NCI-H187 (cell line): ENCODE measurements around the gene SPATA17.

Experiments
- DNase-seq, 2 experiments: peaks; one replicate each; lab custom pipeline; 2025; lab: John Stamatoyannopoulos, UW

The SPATA17 gene

DNA sequence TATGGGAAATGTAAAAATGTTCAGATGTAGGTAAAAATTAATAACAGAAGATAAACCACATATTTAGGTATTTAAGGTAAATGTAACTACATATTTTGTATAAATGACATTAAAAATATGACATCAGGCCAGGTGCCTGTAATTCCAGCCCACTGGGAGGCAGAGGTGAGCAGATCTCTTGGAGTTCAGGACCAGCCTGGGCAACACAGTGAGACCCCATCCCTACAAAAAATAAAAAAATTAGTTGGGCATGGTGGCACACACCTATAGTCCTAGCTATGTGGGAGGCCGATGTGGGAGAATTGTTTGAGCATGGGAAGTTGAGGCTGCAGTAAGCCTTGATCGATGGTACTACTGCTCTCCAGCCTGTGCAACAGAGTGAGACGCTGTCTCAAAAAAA is 216.5 kb downstream of the SPATA17 start:
- no peak for DNase-seq

DNA sequence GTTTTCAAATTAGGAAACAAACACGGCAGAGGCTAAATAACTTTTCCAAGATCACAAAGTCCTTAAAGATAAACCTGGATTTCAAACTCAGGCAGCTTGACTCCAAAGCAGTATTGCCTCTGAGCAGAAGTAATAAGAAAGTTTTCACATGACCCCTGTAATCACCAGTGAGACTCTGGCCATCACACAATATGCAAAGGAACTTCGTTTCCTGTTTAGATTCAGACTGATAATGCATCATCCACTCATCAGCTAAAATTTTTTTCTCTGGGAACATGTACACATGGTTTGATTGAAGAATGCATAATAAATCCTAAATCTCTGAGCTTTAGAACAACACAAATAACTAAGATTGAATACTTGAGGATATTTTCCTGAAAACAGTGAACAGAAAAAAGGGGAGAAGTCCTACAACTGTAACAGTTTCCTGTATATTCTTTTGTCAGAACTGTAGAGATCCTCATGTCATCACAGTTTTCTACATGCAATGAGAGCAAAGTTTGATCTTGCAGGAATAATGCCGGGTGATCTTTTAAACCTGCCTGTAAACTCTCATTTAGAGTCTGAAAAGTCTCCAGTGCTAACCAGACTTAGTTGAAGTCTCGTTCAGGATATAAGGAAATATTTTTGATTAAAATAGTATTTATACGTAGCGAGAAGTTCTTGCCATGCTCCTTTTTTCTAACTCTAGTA is 225.3 kb downstream of the SPATA17 start:
- DNase-seq = no peak

DNA sequence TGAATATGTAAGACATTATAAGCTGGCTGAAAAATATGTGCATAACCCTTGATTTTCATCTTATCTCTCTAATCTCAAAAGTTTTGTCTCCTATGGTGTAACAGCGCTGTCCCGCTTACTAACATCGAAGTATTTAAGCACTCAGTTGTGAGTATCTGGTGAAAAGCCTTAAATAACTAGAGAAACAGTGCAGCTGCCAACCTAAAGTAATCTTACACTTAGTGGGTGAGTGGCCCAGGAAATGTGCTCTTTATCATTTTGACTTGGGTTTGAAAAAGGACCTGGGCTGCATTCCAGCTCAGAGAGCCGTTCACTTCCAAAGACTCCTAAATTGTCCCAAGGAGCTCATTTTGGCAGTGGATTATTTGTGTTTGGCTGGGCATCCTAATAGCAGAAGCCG is 225.9 kb downstream of the SPATA17 start:
- no peak for DNase-seq

DNA sequence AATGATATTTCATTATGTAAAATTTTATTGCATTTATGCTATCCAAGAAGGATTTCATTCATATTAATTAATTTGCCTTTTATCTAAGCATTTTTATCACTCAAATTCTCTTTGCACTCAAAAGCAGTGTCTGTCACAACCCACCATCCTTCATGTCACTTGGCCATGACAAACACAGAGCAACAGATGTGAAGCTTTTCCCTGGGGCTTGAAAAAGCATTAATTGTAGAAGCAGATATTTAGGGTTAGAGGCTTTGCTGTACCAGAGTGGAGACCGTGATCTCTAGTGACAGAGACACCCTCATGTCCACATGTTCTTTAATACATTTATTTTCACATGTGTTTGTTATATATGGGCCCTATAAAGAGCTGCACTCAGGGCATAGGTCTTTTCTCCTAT is 230.5 kb downstream of the SPATA17 start:
- DNase-seq = no peak

DNA sequence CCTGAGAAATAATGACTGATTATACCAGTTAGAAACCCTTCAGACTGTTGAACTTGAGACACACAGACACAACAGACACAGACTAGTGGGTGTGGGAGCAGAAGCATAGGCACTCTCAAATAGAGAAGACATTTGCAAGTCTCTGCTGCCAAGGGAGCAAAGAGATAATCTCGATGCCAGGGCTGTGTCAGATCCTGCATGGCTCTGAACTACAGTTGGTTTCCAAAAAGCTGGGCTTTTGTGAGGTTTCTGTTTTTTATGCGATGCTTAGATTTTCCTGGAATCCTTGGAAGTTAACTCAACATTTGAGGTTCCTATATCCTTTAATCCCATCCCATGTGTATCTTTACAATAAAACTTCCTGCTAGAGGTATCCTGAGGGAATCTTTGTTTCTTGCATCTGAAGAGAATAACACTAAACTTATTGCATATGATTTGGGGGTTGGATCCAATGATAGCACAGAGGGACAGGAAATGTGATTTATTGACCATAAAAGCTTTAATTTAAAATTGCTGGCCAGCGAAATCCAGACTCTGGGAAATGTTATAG is 236.4 kb downstream of the SPATA17 start:
- DNase-seq = no peak

DNA sequence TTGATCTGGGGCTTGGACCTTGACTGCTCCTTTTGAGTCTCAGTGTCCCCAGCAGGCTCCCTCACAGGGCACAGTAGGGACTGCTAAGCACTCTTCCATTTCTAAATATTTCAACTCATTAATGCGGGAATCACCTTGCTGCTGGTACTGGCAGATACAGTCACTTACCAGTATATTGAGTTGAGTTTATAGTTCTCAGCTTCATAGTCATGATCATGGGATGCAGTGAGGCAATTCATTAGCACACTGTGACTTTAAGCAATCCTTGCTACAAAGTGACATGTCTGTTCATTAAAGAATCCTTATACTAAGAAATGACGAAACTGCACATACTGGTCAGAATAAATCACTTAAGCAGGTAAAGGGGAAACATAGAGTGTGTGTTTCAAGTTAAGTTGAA is 240.8 kb downstream of the SPATA17 start:
- DNase-seq = no peak

DNA sequence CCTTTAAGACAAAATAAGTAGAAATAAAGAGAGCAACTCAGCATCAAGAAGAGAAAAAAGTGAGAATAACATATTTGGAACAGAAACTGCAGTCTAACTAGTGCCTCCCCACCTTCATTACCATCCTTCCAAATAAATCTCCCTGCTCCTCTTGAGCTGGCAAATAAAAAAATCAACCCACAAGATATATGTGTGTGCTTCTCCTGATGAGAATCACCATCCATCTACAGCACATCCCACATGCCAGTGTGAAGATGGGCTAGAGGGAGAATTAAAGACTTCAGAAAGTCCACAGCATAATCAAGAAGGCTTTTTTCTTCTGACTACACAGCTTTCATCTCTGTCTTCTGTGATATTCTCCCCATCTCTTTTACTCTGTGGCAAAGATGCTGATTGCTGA is 244.1 kb downstream of the SPATA17 start:
- DNase-seq = no peak

DNA sequence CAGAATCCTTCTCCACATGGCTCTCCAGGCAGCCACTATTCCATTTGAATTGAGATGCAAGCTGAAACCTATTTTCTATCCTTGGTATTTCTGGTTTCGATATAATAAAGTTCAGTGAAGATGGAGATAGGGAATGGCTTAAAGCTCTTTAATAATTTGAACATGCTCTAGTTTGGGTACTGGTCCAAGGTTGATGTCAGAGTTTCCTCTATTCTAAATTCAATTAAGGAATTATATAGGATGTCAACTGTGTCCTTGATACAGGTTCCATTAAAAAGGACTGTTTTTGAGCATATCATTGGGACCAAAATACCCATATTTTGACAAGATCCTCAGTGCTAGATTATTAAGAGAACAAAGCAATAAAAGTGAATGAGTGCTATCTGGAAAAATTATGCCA is 245.3 kb downstream of the SPATA17 start:
- no peak for DNase-seq

DNA sequence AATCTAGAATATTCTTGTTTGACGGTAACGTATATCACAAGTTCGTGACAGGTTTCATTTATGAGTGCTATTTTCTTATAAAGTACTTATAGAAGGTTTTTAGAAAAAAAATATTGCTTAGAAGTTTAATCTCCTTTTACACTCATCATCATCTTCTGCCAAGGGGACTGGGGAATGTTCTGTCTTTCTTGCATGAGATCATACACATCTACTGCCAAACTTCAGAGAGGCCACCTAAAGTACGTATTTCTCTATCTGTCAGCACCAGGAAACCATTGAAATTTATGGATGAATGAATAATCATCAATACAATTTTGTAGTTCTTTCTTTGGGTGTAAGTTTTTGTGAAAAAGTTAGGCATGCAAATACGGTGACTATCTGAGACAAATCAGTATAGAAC is 245.8 kb downstream of the SPATA17 start:
- DNase-seq = no peak

DNA sequence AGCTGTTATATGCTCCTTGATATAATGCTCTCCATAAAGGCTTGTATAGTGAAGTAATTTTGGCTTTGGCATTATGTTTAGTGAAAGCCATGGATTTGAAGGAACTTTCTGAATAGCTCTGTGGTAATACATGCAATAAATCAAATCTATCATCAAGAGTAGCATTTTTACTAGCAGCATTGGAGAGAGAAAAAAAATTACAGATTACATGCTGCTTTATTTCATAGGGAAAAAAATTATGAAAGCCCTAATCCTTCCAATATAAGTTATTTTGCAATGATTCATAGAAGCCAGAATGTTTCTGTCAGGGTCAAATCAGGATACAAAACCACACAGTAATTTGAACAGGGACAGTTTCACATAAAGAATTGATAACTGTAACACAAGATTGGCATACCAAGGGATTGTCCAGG is 250.0 kb downstream of the SPATA17 start:
- no peak for DNase-seq

DNA sequence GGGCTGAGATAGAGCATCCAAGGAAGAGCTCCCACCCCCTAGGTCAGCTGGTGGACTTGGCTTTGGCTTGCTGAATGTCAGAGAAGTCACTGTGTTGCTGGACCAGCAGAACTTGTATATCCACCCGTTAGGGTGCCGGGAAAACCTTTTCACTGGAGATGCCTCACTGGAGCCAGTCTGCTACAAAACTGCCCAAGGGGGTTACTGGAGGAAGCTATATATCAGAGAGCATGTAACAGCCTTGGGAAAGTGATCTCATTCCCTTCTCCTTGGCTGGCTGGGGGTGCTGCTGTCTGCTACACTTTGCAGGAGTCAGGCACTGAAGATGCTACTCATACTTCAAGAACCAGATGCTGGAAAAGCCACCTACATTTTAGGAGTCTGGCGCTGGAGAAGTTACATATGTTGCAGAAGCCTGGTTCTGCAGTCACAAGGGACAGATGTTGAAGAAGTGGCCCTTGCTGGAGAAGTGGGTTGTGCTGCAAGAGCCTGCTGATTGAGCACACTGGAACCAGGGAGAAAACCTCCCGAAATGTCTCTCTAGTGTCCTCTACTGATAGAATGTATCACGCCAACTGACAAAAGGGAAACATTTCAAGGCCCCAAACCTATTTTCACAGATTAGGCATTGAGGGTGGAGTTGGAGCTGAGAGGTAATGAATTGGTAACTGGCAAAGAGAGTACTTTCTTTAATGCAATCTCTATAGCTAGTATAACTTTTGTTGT is 250.6 kb downstream of the SPATA17 start:
- DNase-seq = no peak

DNA sequence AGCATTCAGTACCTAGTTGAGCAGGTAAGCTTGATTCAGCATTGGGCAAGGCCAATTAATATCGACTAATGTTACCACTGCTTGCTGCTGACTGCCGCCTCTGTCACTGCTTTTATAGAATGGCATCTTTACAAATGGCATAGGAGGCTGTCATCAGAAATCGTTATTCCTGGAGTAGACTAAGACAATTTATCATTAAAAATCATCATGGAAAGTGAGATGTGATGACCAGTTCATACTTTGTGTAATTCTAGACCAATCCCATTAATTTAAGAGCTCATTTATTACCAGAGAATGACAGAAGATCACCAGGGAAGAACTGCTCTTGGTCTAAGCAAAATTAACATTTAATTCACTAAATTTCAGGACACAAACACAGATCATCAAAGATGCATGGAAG is 254.0 kb downstream of the SPATA17 start:
- no peak for DNase-seq

DNA sequence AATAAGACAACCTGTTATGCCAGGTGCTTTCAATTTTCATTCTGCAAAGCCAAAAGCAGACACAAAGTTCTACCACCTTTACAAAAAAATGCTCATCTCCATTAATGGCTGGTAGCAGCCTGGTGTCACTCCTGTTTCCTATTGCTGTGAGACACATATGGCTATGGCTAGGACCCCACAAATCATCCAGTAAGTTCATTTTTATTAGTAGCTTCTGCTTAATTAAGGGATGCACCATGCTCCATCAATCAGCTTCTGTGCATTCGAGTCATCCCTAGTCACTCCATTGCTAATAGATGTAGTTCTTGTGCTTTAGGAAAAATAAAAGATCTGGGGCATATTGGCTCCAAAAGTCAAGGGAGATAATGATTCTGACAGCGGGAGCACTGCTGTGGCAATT is 257.2 kb downstream of the SPATA17 start:
- no peak for DNase-seq

DNA sequence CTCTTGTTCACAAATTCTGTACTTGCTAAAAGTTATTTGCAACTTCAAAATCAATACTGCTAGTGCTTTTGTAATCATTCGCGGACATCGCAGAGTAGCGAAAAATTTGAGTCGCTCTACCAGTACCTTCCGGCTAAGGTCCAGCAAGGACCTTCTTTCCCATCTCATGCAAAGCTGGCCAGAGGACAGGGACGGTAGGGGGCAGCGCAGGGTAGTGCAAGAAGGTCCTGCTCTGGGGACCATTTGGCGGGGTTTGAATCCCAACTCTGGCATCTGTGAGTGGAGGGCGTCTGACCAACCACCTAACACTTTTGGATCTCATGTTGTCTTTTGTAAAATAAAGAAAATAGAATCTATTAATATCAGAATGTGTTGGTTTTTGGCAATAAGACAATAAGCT is 258.3 kb downstream of the SPATA17 start:
- no peak for DNase-seq

DNA sequence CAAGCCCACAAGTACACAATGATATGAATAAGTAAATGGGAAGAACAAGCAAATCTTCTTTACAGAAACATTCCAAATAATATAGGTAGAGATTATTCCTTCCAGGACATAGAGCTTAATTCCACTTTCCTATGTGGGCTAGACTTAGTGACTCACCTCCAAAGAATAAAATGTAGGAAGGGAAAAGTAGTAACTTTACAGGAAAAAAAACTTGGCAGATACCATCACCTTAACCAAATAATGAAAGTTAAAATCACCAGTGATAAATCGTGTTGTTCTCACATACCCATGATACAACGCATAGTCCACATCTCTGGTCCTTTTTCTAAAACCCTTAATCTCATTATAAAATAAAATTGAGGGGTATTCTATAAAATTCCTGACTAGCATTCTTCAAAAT is 260.8 kb downstream of the SPATA17 start:
- no peak for DNase-seq

DNA sequence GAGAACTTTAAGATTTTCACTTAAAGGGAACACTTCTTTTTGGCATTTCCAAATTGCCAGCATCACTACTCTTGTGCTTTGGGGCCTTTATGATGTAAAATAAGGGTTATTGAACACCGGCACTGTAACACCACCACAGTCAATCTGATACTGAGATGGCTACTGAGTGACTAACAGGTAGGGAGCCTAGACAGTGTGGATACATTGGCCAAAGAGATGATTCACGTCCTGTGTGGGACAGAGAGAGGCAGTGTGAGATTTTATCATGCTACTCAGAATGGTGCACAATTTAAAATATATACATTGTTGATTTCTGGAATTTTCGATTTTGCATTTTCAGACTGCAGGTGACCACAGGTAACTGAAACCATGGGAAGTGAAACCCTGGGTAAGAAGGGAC is 261.6 kb downstream of the SPATA17 start:
- DNase-seq = no peak

DNA sequence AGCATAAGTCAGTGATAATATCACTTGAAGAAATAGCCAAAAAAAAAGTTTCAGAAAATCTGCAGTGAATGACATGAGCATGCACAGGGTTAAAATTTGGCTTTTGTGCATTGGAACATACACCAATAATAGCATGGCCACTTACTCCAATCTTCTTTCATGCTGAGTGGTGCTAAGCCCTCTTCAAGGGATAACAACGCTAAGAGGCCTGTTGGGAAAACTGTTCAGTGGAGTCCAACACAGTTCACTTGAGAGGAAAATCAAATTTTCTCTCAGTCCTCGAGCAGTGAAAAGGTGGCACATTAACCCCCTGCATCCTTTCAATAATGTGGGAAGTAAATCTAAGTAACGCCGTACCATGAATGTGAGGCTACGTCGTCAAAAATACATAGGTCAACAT is 264.7 kb downstream of the SPATA17 start:
- DNase-seq = peak; percentile 7 to 23

DNA sequence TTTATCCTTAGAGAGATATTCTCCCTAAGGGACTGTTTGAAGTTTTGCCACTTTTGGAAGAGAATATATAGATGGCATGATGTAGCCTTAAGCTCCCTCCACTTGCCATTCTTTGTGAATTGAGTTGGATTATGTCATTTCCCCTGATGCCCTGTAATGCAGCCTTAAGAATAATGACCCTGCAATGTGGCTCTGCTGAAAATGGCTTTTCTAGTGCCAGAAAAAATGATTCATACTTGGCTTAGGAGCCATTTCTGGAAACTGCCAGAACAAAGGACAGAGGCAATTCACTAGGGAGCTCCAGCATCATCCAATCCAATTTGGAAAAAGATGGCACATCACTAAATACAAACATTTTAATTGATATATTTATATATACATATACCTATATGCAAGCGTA is 265.3 kb downstream of the SPATA17 start:
- DNase-seq = no peak

DNA sequence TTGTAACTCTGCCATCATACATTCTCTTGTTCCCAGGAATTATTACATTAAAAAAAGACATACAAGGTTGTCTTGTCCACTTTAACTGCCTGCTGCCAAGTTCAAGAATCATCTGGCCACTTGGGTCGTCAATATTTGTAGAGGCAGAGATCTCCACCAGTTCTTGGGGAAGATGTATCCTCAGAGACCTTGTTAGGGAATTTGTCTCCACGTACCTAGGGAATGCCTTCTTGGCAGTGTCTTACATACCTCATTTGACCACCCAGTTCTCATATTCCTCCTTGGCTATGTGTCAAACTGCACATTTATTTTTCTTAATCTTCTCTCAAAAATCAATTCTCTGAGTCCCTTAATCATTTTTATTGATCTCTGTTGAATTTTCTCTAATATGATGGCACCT is 266.0 kb downstream of the SPATA17 start:
- DNase-seq = no peak

DNA sequence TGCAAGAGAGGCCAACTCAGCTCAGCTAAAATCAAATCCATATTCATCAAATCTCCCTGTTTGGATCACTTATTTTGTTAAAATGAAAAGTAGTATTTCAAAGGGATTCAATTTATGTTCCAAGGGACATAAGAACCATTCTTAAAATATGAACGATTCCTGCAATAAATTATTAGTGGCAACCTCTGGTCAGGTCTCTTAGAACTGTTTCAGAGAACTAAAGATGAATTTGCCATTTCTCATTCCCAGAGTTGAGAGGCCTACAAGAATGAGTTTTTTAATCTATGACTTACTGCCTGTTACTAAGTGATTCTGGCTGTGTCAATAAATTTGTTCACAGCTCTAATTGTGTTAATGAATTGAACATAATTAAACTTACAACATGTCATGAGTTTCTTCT is 268.5 kb downstream of the SPATA17 start:
- DNase-seq = no peak

DNA sequence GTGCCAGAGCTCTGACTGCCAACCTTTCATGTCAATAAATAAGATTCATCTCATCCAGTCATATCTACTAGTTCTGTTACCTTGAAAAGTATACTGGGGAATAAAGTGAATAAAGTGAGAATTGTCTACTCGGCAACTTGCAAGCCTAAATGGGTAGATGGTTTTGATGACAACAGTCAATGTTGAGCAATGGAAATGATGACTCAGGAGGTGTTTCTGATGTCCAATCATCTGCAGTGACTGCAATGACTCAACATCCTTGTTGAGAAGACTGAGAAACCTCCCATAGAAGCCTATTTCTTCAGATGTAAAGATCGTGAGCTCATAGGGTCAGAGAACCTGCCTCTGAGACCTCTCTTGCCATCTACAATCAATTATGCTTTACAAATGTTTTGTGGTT is 276.4 kb downstream of the SPATA17 start:
- no peak for DNase-seq

DNA sequence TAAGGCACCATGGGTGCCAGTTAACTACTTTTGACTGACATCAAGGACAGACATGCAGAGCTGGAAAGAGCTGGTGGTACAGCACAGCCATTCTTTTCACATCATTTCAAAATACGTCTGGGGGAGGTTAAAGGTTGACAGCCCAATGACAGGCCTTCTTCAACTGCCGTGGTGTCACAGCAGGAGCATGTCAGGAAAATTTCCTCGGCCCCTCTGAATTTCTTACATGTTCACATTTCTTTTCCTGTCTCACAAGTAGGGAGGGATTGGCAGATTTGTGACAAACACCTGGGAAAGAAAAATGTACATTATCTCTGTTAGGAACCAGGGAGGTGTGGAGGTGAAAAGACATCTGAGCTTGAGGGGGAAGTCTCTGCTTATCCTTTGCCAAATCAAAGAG is 279.1 kb downstream of the SPATA17 start:
- DNase-seq = no peak

DNA sequence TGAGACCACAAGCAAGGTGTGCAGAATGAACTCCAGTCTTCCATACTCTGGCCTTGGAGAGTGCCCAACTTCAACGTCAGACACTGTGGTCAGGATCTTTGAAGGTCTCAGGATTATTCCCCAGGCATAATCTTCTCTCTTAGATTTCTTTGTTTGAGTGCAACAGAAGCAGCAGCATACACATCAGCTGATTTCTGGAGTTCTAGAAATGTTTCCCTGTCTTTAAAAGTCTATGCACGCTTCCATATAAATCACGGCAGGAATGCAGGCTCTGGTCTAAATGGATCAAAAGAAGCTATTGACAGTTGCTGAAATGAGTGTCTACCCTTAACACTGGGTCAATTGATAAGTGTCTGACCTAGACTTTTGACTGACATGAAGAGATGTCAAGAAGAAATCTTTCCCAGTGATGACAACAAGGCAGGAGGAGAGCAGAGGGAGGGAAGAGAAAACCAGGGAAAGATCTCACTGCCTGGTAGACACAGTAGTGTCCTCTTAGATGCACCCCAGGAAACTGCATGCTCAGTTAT is 279.7 kb downstream of the SPATA17 start:
- no peak for DNase-seq
